ENCODE measurements around the gene OR1J1.
A peak's percentile ranks its signal among the peaks of the same experiment; 100 is the strongest.

Gene OR1J1

DNA sequence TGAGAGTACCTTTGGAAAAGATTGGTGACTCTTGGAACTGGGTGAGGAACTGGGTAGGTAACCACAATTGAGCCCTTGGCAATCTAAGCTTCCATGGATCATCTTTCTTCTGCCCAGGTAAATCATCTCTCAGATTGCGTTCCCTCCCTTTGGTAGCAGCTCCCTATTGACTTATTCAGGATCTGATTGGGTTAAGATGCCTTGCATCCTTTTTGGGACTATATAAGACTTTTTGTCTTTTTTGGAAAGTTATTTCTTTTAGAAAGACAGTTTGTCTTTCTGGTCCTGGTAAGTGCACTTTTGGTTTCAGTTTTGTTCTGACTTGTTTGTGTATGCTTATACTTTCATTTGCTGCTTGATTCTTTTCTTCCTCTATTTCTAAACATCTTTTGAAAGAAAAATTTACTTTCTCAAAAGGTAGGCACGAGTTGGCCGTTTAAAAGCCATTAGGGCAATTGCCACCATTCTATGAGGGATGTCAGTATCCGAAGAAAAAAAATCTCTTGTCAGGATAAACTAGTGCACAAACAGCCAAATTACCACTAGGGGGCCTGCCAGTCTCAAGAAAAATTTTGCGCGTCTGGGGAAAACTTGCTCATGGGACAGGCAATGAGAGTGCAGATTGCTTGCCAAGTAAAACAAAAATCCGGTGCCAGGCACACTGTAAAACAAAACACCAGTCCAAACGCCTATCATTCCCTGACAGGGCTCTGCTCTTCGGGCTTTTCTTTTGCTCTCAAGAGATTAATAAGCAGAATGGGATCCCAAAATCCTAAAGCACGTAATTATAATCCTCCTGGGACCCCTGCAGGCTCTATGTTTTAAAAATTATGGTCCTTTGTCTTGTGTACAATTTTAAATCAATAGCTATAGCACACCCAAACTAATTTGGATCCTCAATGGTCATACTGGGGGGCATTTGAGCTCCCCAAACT lies 12.8 kb downstream of the OR1J1 start:
- peaks cover 6% of the 10 kb centered on the region for H3K4me1 Mint-ChIP-seq
- H3K27me3 Mint-ChIP-seq, result peaks cover 11% of the 10 kb centered on the region
- H3K36me3 Mint-ChIP-seq, result no peaks in the 10 kb centered on the region
- H3K27ac Mint-ChIP-seq, result peak overlapping the region; percentile 89
- peak overlapping the region; percentile 85 for H3K4me3 Mint-ChIP-seq
- H3K9me3 Mint-ChIP-seq, result peaks cover 1% of the 10 kb centered on the region
- ATAC-seq (ENCODE audit: low read depth) (peak; percentile 81), DNase-seq (ENCODE audit: low spot score in 2 of 2) (peak; percentile 59 to 67)

- ATAC-seq (ENCODE audit: low read depth), result peak; percentile 51
- H3K4me1 Mint-ChIP-seq, result peaks cover 6% of the 10 kb centered on the region
- H3K27me3 Mint-ChIP-seq, result peaks cover 6% of the 10 kb centered on the region
Observed at GRCh38 chr9:122463828-122464632, 13.7 kb downstream of the OR1J1 start.

GRCh38 chr9:122457787-122458186 lies 19.9 kb downstream of the OR1J1 start:
- Mint-ChIP-seq H3K4me1 (peaks cover 3% of the 10 kb centered on the region), H3K27ac (no peak overlapping the region), H3K9me3 (peaks cover 3% of the 10 kb centered on the region), H3K4me3 (no peak overlapping the region), H3K36me3 (no peaks in the 10 kb centered on the region), H3K27me3 (peaks cover 8% of the 10 kb centered on the region)
- ATAC-seq (ENCODE audit: low read depth) (no peak), DNase-seq (ENCODE audit: low spot score in 2 of 2) (no peak)

More at GRCh38 chr9:122463828-122464632, 13.7 kb downstream of the OR1J1 start:
- H3K4me3 Mint-ChIP-seq, result peak overlapping the region; percentile 85
- DNase-seq (ENCODE audit: low spot score in 2 of 2), result no peak
- H3K36me3 Mint-ChIP-seq, result no peaks in the 10 kb centered on the region
- peak overlapping the region; percentile 89 for H3K27ac Mint-ChIP-seq
- H3K9me3 Mint-ChIP-seq, result peaks cover 1% of the 10 kb centered on the region

DNA sequence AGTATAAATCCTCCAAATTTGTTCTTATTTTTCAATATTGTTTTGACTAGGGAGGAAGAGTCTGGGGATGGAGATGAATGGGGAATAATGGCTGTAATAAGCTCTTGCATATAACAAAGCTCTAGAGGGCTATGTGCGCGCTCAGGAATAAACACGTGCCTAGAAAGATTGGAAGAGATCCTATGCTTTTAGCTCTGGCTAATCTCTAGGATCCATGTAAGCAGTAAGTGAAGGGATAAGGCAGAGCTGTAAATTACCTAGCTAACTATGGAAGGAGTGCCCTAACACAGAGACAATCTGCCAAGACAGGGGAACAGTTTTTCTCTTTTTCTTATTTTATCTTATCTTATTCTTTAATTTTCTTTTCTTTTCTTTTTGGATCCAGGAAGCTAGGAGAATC lies 21.6 kb downstream of the OR1J1 start:
- Mint-ChIP-seq H3K36me3 (no peaks in the 10 kb centered on the region), H3K27me3 (peaks cover 6% of the 10 kb centered on the region), H3K9me3 (peaks cover 2% of the 10 kb centered on the region), H3K27ac (no peak overlapping the region), H3K4me3 (no peak overlapping the region), H3K4me1 (peaks cover 3% of the 10 kb centered on the region)
- DNase-seq (ENCODE audit: low spot score in 2 of 2) (no peak), ATAC-seq (ENCODE audit: low read depth) (no peak)

DNA sequence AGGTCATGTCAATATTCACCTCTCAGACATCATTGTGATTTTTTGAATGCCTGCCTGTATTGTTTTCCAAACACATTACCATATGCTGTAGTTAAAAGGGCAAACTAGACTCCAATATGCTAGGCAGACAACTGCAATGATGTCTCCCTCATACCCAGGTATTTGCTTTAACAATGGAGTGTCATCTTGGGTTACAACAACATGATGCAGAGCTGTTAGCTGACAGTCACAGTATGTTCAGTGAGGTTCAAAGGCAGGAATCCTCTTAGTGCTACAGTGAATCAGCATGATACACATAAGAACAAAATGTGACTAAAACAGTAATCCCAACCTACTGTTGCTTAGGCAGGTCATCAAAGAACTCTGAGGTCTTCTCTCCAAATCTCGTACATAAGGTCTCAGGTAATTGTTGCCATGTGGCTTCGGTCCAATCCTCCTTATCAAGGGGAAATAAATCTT lies 24.0 kb downstream of the OR1J1 start:
- Mint-ChIP-seq H3K27ac (no peak overlapping the region), H3K36me3 (no peaks in the 10 kb centered on the region), H3K4me1 (peaks cover 3% of the 10 kb centered on the region), H3K4me3 (no peak overlapping the region), H3K9me3 (peaks cover 2% of the 10 kb centered on the region), H3K27me3 (peaks cover 4% of the 10 kb centered on the region)
- ATAC-seq (ENCODE audit: low read depth) (no peak), DNase-seq (ENCODE audit: low spot score in 2 of 2) (no peak)

GRCh38 chr9:122446819-122447484 lies 30.8 kb downstream of the OR1J1 start:
- Mint-ChIP-seq H3K36me3 (no peaks in the 10 kb centered on the region), H3K27me3 (peaks cover 9% of the 10 kb centered on the region), H3K4me3 (no peak overlapping the region), H3K9me3 (no peaks in the 10 kb centered on the region), H3K27ac (no peak overlapping the region), H3K4me1 (no peaks in the 10 kb centered on the region)
- ATAC-seq (ENCODE audit: low read depth), result no peak
- DNase-seq (ENCODE audit: low spot score in 2 of 2), result no peak

- peaks cover under 1% of the 10 kb centered on the region for H3K9me3 Mint-ChIP-seq
- DNase-seq (ENCODE audit: low spot score in 2 of 2), result no peak
- H3K27me3 Mint-ChIP-seq, result peaks cover 11% of the 10 kb centered on the region
- ATAC-seq (ENCODE audit: low read depth), result no peak
- H3K36me3 Mint-ChIP-seq, result no peaks in the 10 kb centered on the region
- H3K4me1 Mint-ChIP-seq, result no peaks in the 10 kb centered on the region
- no peak overlapping the region for H3K4me3 Mint-ChIP-seq
- H3K27ac Mint-ChIP-seq, result no peak overlapping the region
Observed at GRCh38 chr9:122445155-122445749, 32.5 kb downstream of the OR1J1 start.

DNA sequence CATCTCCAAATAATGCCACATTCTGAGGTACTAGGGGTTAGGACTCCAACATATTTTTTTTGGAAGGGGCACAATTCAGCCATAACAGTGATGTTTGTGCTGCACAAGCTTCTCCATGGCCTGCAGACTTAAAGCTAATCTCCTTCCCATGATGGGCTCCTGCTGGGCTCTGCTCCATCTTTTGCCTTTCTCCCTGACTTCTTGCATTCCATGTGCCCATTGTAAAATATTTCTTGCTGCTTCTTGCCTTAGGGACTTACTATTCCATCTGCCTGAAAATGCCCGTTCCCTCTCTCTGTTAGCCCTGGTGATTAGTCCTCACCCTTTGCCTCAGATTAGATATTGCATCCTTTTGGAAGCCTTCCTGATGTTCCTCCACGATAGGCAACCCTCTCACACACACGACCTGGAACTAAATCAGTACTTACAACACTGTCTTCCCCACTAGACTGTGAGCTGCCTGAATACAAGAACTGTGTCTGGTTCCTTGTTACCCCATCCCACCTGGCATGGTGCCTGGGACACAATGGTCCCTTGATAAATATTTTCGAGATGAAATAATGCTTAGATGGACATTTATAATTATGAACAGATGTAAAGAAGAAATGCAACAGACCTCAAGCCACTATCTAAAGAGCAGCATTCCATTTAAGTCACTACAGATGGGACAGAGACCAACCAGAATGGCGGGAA lies 33.5 kb downstream of the OR1J1 start:
- no peak overlapping the region for H3K27ac Mint-ChIP-seq
- no peak for DNase-seq (ENCODE audit: low spot score in 2 of 2)
- no peaks in the 10 kb centered on the region for H3K4me1 Mint-ChIP-seq
- ATAC-seq (ENCODE audit: low read depth), result no peak
- peaks cover 1% of the 10 kb centered on the region for H3K9me3 Mint-ChIP-seq
- no peaks in the 10 kb centered on the region for H3K36me3 Mint-ChIP-seq
- peaks cover 11% of the 10 kb centered on the region for H3K27me3 Mint-ChIP-seq
- H3K4me3 Mint-ChIP-seq, result no peak overlapping the region

DNA sequence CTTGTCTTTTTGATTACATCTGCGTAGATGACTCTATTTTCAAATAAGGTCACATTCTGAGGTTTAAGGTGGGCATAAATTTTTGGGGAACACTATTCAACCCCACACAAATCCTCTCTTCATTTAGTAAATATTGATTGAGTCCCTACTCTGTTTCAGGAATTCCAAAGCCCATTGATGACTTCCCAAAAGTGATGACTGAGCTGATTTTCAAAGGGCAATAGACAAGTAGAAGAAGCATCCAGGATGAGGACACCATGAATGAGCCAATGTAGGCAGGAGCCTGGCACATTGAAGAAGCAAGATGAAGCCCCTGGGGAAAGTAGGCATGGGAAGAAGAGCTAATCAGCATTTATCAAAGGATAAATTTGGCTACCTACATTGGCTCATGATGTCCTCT lies 35.2 kb downstream of the OR1J1 start:
- H3K4me1 Mint-ChIP-seq, result no peaks in the 10 kb centered on the region
- ATAC-seq (ENCODE audit: low read depth) (no peak), DNase-seq (ENCODE audit: low spot score in 2 of 2) (no peak)
- H3K36me3 Mint-ChIP-seq, result no peaks in the 10 kb centered on the region
- H3K27ac Mint-ChIP-seq, result no peak overlapping the region
- no peak overlapping the region for H3K4me3 Mint-ChIP-seq
- peaks cover 1% of the 10 kb centered on the region for H3K9me3 Mint-ChIP-seq
- H3K27me3 Mint-ChIP-seq, result peaks cover 11% of the 10 kb centered on the region
